ENCODE measurements around the gene TSLP. TPM values are rescaled to one million over a fixed set of nuclear protein-coding genes. Genes with fewer than 3 reads are reported as not detected.

The TSLP gene
- total RNA-seq, 1 donor from 2014 or later, result not detected

- Mint-ChIP-seq H3K27me3 (no peaks in the 10 kb centered on the region), H3K36me3 (ENCODE audit: low read depth) (peaks cover 77% of the 10 kb centered on the region), H3K4me3 (no peak overlapping the region), H3K4me1 (peaks cover 3% of the 10 kb centered on the region), H3K27ac (no peak overlapping the region), H3K9me3 (no peaks in the 10 kb centered on the region)
- CTCF ChIA-PET, result no interaction called here
- no peak for DNase-seq
- no peak for TF ChIP-seq CTCF (IDR thresholded peaks at IDR 0.05)
- no peak for ATAC-seq (ENCODE audit: low read depth)
- POLR2A ChIA-PET, result no interaction called here
- intact Hi-C loops (cut with micrococcal nuclease), result no loop called here
Observed at GRCh38 chr5:111119856-111120255, 48.3 kb downstream of the TSLP start.

DNA sequence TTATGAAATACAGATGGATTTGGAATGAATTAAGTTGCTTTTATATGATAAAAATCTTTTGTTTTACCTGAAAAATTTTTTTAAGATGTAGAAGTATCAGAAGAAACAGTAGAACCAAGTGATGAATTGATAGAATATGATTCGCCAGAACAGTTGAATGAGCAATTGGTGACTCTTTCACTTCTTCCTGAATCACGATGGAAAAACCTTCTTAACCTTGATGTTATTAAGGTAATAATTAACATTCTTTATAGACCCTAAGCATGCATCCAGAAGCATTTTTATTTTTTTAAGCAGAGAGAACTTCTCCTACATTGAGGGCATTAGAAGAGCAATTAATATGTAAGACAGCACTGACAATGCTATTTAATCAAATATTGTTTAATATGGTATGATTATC is 49.4 kb downstream of the TSLP start:
- no peak for TF ChIP-seq CTCF (IDR thresholded peaks at IDR 0.05)
- Mint-ChIP-seq H3K27ac (no peak overlapping the region), H3K27me3 (no peaks in the 10 kb centered on the region), H3K9me3 (no peaks in the 10 kb centered on the region), H3K36me3 (ENCODE audit: low read depth) (peaks cover 71% of the 10 kb centered on the region), H3K4me1 (no peaks in the 10 kb centered on the region), H3K4me3 (no peak overlapping the region)
- intact Hi-C loops (cut with micrococcal nuclease), result no loop called here
- ChIA-PET POLR2A (no interaction called here), CTCF (no interaction called here)
- no peak for DNase-seq
- no peak for ATAC-seq (ENCODE audit: low read depth)

GRCh38 chr5:111121926-111122325 is 50.4 kb downstream of the TSLP start:
- ChIA-PET POLR2A (no interaction called here), CTCF (no interaction called here)
- Mint-ChIP-seq H3K4me3 (no peak overlapping the region), H3K9me3 (no peaks in the 10 kb centered on the region), H3K27ac (no peak overlapping the region), H3K27me3 (no peaks in the 10 kb centered on the region), H3K36me3 (ENCODE audit: low read depth) (peaks cover 73% of the 10 kb centered on the region), H3K4me1 (no peaks in the 10 kb centered on the region)
- ATAC-seq (ENCODE audit: low read depth), result no peak
- no peak for DNase-seq
- TF ChIP-seq CTCF (IDR thresholded peaks at IDR 0.05), result no peak
- intact Hi-C loops (cut with micrococcal nuclease), result no loop called here

DNA sequence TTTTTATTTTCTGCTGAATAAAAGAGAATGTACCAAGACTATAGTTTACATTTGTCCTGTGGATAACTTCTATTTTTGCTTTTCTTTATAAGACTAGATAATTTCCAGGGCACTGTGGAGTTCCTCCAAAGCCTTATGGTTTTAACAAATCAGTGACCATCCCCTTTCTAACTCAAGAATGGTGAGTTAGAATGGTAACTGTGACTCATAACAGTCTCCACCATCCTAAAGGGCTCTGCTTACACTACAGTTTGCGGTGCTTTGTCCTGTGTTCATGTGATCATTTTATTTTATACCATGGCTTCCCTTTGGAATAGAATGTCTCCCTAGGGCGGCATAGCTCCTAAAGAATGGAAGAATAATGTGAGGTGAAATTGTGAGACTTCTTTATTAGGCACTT is 50.9 kb downstream of the TSLP start:
- ATAC-seq (ENCODE audit: low read depth), result no peak
- H3K27ac Mint-ChIP-seq, result no peak overlapping the region
- DNase-seq, result no peak
- TF ChIP-seq CTCF (IDR thresholded peaks at IDR 0.05), result no peak
- H3K4me3 Mint-ChIP-seq, result no peak overlapping the region
- intact Hi-C loops (cut with micrococcal nuclease), result no loop called here
- no peaks in the 10 kb centered on the region for H3K9me3 Mint-ChIP-seq
- H3K27me3 Mint-ChIP-seq, result no peaks in the 10 kb centered on the region
- no peaks in the 10 kb centered on the region for H3K4me1 Mint-ChIP-seq
- ChIA-PET CTCF (no interaction called here), POLR2A (no interaction called here)
- peaks cover 73% of the 10 kb centered on the region for H3K36me3 Mint-ChIP-seq (ENCODE audit: low read depth)

DNA sequence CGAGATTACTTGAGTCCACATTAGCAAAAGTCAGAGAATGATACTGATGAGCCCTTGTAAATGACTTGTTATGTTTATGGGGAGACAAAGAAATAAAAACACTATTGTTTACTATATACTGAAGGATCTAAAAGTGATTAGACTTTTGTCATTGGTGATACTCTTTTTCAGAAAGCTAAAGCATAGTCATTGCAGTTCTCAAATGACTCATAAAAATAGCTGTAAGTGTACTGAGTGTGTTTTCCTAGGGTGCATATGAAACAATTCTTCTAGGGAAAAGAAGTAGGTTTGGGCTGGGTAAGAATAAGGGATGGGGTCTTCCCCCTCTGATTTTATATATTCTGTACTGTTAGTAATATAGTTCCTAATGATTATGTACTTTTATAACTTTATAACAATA is 53.3 kb downstream of the TSLP start:
- ATAC-seq (ENCODE audit: low read depth), result no peak
- ChIA-PET CTCF (no interaction called here), POLR2A (no interaction called here)
- H3K36me3 Mint-ChIP-seq (ENCODE audit: low read depth), result peaks cover 69% of the 10 kb centered on the region
- DNase-seq, result no peak
- TF ChIP-seq CTCF (IDR thresholded peaks at IDR 0.05), result no peak
- no peak overlapping the region for H3K27ac Mint-ChIP-seq
- H3K9me3 Mint-ChIP-seq, result no peaks in the 10 kb centered on the region
- no peaks in the 10 kb centered on the region for H3K4me1 Mint-ChIP-seq
- no peak overlapping the region for H3K4me3 Mint-ChIP-seq
- H3K27me3 Mint-ChIP-seq, result no peaks in the 10 kb centered on the region
- intact Hi-C loops (cut with micrococcal nuclease), result no loop called here

Measured in activated B cell treated with CpG ODN at 0.5 μM for 24 hours (primary cell).